Activated gamma-delta T cell treated with Interleukin-2 at 50 U/mL for 16 hours (primary cell): ENCODE results near the gene JMJD7.
A peak's percentile ranks its signal among the peaks of the same experiment; 100 is the strongest.

Source experiments
- DNase-seq: peaks from one replicate; pipeline ENCODE4 v3.0.0-alpha.2; 2020

Gene JMJD7

DNA sequence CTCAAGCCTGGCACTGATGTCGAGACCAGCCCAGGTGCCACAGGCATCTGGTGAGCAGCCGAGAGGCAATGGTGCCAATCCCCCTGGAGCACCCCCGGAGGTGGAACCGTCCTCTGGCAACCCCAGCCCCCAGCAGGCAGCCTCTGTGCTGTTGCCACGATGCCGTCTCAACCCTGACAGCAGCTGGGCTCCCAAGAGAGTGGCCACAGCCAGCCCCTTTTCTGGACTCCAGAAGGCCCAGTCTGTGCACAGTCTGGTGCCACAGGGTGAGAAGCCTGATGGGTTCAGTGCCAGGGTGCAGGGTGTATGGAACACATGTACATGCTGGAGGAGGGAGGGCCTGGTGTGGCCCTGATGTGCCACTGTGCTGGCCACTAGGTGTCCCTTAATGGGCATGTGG is 4.9 kb upstream of the JMJD7 start:
- no peak for DNase-seq

- DNase-seq, result no peak
These were observed 4.4 kb upstream of the JMJD7 start for GRCh38 chr15:41823502-41823901.

GRCh38 chr15:41824062-41824745 is 3.7 kb upstream of the JMJD7 start:
- no peak for DNase-seq

GRCh38 chr15:41825145-41825544 is 2.7 kb upstream of the JMJD7 start:
- DNase-seq, result no peak

- no peak for DNase-seq
These were observed 2.0 kb upstream of the JMJD7 start for GRCh38 chr15:41825572-41826535.

- peak; percentile 23 for DNase-seq
These were observed 507 bp upstream of the JMJD7 start for GRCh38 chr15:41827290-41827879.

DNA sequence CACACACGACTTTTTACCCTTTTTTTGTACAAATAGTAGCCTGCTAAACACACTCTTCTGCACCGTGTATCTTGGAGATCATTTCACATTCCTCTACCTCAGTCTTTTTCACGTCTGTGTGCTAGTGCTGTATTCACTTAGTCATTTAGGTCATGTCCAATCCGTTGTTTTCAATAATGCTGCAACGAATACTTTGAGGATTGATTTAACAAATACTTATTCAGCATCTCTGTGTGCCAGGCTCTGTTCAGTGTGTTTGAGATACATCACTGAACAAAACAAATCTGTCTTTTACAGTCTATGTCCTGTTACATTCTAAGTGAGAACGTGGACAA is 882 bp downstream of the JMJD7 start:
- no peak for DNase-seq

GRCh38 chr15:41829959-41830646 is 2.2 kb downstream of the JMJD7 start:
- no peak for DNase-seq

GRCh38 chr15:41831291-41831690 is 3.4 kb downstream of the JMJD7 start:
- peak; percentile 50 for DNase-seq

GRCh38 chr15:41832208-41832607 is 4.3 kb downstream of the JMJD7 start:
- no peak for DNase-seq

GRCh38 chr15:41832875-41833274 is 5.0 kb downstream of the JMJD7 start:
- DNase-seq, result no peak

- DNase-seq, result no peak
These were observed 6.2 kb downstream of the JMJD7 start for GRCh38 chr15:41834096-41834495.

DNA sequence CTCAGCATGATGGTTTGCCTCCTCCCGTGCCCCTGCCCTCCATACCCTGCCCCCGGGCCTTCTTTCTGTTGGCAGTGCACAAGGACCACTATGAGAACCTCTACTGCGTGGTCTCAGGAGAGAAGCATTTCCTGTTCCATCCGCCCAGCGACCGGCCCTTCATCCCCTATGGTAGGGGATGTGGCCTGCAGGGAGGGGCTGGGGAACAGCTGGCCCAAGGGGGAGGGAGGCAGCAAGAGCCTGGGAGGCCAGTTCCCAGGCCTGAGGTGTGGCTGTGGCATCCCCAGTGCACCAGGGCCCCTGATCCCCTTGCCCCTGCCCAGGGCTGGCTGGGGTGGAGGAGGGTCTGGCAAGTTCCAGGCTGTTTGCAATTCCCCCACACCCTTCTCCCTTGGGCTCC is 8.2 kb downstream of the JMJD7 start:
- no peak for DNase-seq

DNA sequence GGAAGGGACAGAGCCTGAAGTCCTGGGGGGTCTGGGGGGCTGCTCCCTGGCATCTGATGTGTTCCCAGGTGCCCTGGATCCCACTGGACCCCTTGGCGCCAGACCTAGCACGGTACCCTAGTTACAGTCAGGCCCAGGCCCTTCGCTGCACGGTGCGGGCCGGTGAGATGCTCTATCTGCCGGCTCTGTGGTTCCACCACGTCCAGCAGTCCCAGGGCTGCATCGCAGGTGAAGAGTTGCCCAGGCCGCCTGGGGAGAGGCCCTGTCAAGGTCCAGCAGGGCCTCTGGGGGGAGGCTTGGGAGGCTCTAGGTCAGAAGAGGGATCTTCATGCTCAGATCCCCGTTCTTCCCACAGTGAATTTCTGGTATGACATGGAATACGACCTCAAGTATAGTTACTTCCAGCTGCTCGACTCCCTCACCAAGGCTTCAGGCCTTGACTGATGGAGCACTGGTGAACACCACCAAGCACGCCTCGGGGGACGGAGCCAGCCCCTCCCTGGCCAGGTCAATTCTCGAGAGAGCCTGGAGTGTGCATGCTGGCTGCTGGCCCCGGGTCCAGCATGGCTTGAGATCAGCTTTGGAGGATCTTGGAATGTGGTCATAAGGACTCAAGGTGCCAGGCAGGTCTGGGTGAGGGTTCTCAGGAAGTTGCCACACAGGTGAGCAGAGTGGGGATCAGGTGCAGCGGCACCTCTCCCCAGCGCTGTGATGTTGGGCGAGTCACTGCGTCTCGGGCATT is 9.0 kb downstream of the JMJD7 start:
- no peak for DNase-seq

DNA sequence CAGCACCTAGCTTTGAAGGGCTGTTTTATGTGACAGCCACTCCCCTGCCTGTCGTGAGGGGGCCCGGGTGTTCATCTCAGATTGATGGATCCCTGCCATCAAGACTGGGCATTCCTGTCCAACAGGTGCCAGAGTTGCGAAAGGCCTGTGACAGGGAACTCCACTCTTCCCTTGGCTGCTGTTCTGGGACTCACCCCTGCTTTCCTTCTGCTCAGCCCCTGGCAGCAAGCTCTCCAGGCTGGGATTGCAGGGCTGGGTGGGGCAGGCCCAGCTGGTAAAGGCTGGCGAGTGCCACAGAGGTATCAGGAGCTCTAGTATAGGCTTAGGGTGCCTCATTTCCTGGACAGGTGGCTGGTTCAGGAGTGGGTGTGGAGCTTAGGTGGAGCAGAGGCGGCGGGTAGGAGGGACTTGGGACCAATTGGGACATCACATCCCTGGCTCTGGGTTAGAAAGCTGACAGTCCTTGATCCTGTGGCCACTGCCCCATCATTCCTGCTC is 10.6 kb downstream of the JMJD7 start, which contains the start of gene PLA2G4B:
TSS of gene PLA2G4B (plus strand) at position 448 of the 498 bp plus-strand sequence. CDS start 67 bp downstream, outside the sequence.
- no peak for DNase-seq

GRCh38 chr15:41839781-41840491 is 12.0 kb downstream of the JMJD7 start:
- DNase-seq, result no peak

DNA sequence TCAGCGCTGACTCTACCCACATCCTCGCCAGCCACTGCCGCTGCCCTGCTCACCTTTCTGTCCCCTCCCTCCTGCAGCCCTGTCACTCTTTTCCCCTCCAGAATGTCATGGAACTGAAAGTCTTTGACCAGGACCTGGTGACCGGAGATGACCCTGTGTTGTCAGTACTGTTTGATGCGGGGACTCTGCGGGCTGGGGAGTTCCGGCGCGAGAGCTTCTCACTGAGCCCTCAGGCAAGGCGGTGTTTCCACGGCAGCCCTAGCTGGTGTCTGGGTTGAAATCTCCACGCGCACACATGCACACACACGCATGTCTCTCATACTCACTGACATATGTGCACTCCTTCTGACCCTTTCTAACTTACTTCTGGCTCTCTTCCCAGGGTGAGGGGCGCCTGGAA is 12.8 kb downstream of the JMJD7 start:
- DNase-seq, result no peak

GRCh38 chr15:41841131-41841530 is 13.2 kb downstream of the JMJD7 start:
- no peak for DNase-seq

DNA sequence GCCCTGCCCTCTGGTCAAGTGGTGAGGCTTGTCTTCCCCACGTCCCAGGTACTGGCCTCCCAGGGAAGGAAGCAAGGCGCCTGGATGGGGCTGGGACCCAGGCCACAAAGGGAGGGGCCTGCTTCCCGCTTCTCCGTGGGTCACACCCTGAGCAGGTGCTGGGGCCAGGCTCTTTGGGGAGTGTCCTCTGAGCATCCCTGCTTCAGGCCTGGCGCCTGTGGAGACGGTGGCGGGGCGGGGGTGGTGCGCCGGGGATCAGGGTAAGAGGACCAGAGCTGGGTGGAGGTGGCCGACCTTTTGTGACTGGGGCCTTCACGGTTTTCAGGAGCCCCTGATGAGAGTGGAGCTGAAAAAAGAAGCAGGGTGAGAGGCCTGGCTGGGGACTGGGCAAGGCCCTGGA is 14.3 kb downstream of the JMJD7 start:
- DNase-seq, result no peak

GRCh38 chr15:41843571-41843970 is 15.7 kb downstream of the JMJD7 start:
- DNase-seq, result no peak

DNA sequence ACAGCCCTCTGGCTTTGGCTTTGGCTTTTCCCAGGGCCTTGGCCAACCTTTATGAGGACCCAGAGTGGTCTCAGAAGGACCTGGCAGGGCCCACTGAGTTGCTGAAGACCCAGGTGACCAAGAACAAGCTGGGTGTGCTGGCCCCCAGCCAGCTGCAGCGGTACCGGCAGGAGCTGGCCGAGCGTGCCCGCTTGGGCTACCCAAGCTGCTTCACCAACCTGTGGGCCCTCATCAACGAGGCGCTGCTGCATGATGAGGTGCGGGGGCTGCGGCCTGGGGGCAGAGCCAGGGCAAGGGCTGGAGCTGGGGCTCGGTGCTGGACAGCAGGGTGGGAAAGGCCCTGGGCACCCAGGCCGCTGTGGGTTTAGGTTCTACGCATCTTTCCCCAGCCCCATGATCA is 16.9 kb downstream of the JMJD7 start:
- DNase-seq, result no peak

DNA sequence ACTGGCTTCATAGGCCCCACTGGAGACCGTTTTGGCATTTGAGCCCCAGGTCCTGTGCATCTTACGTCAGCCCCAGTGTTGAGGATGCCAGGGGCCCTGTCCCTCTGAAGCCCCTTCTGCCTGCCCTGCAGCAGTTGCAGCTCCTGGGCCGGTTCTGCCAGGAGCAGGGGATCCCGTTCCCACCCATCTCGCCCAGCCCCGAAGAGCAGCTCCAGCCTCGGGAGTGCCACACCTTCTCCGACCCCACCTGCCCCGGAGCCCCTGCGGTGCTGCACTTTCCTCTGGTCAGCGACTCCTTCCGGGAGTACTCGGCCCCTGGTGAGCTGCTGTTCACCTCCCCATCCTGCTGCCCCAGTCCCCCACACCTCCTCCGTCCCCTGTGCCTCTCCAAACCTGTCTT is 19.3 kb downstream of the JMJD7 start:
- DNase-seq, result no peak
